Keratinocyte (primary cell): ENCODE measurements around the gene OLIG3.

ENCODE experiments used
- CTCF ChIP-seq, 3 experiments: IDR thresholded peaks in 1 of 3; conservative IDR thresholded peaks in 1 of 3; optimal IDR thresholded peaks in 1 of 3; 2 replicates in 2 of 3; 3 replicates in 1 of 3; pipeline versions ENCODE3 to v1.5.1; 2011; ENCODE audit warnings: low read length in 3 of 3, mild to moderate bottlenecking in 3 of 3, moderate library complexity in 2 of 3, control low read depth in 1 of 3, inconsistent platforms in 1 of 3; ENCODE audit not compliant: insufficient read depth in 2 of 3; ENCODE audit errors: extremely low read depth in 1 of 3
- EZH2 ChIP-seq: IDR thresholded peaks from one replicate; pipeline ENCODE4 v1.6.1; 2012; ENCODE audit warnings: inconsistent platforms, mild to moderate bottlenecking, low read length, moderate library complexity

- TF ChIP-seq CTCF (optimal IDR thresholded peaks at IDR 0.05 in 1 of 3, IDR thresholded peaks at IDR 0.05 in 1 of 3, conservative IDR thresholded peaks at IDR 0.05 in 1 of 3; ENCODE audit: extremely low read depth in 1 of 3, insufficient read depth in 2 of 3, low read length in 3 of 3) (no peak), EZH2 (no peak)
These were observed 48.5 kb upstream of the OLIG3 start for GRCh38 chr6:137542713-137543112.
